PC-9 (cell line): Measurements from ENCODE around the gene TIGD6. TPM values are rescaled to one million over a fixed set of nuclear protein-coding genes. Genes with fewer than 3 reads are reported as not detected.

Experiments
- BruUV-seq: library from RNA; stranded (reverse); fragments of 400-500 nt; replicated peaks from 2 replicates; lab custom pipeline; 2021; lab: Mats Ljungman, UMichigan
- CTCF ChIA-PET: fragments of 300-600 bp; sonication (Branson Sonifier 250); formaldehyde crosslinking; loops from one replicate; lab custom pipeline; 2022; ENCODE audit warnings: antibody characterized with exemption; lab: Charles Lee
- POLR2A ChIA-PET: fragments of 300-600 bp; sonication (Branson Sonifier 250); formaldehyde crosslinking; loops from one replicate; lab custom pipeline; 2022; ENCODE audit warnings: antibody characterized with exemption; ENCODE audit not compliant: unreplicated experiment; lab: Charles Lee
- DNase-seq, 2 experiments: peaks; one replicate each; pipeline versions ENCODE4 v3.0.0 to v3.0.0-alpha.2; 2015 to 2022; ENCODE audit warnings: mixed read lengths in 1 of 2
- H2AFZ ChIP-seq: fragments of 200-600 bp; sonication (generic); 2 replicates; pipeline ENCODE4 v1.8.1; 2017; ENCODE audit warnings: antibody characterized with exemption
- H3F3A ChIP-seq: fragments of 200-600 bp; sonication (generic); 2 replicates; pipeline ENCODE4 v1.8.1; 2017; ENCODE audit warnings: antibody characterized with exemption, mild to moderate bottlenecking, low read depth; ENCODE audit not compliant: insufficient read depth
- H3K27ac ChIP-seq: fragments of 200-600 bp; sonication (generic); 2 replicates; pipeline ENCODE4 v1.6.1; 2016; ENCODE audit warnings: mixed run types
- H3K27me3 ChIP-seq: fragments of 200-600 bp; sonication (generic); 2 replicates; pipeline ENCODE4 v1.6.1; 2016; ENCODE audit warnings: low read depth, mixed run types; ENCODE audit not compliant: insufficient read depth
- H3K36me3 ChIP-seq: fragments of 200-600 bp; sonication (generic); 2 replicates; pipeline ENCODE4 v1.6.1; 2016; ENCODE audit warnings: low read depth, mixed run types
- H3K4me1 ChIP-seq: fragments of 200-600 bp; sonication (generic); replicated peaks from 2 replicates; pipeline ENCODE4 v1.6.1; 2016; ENCODE audit warnings: mixed run types; ENCODE audit not compliant: insufficient read depth
- H3K4me2 ChIP-seq: fragments of 200-600 bp; sonication (generic); 2 replicates; pipeline ENCODE4 v1.6.1; 2017; ENCODE audit warnings: mixed run types
- H3K4me3 ChIP-seq: fragments of 200-600 bp; sonication (generic); 2 replicates; pipeline ENCODE4 v1.6.1; 2016; ENCODE audit warnings: mixed run types
- H3K79me2 ChIP-seq: fragments of 200-600 bp; sonication (generic); 2 replicates; pipeline ENCODE4 v1.6.1; 2017; ENCODE audit warnings: low read depth, mixed run types
- H3K9me2 ChIP-seq: fragments of 200-600 bp; sonication (generic); 2 replicates; pipeline ENCODE4 v1.8.1; 2017; ENCODE audit warnings: mild to moderate bottlenecking; ENCODE audit not compliant: insufficient read depth
- H3K9me3 ChIP-seq: fragments of 200-600 bp; sonication (generic); 2 replicates; pipeline ENCODE4 v1.8.1; 2016; ENCODE audit warnings: low read depth; ENCODE audit not compliant: insufficient read depth
- H4K20me1 ChIP-seq: fragments of 200-600 bp; sonication (generic); 2 replicates; pipeline ENCODE4 v1.8.1; 2017; ENCODE audit not compliant: insufficient read depth
- CTCF ChIP-seq: fragments of 200-600 bp; sonication (generic); conservative IDR thresholded peaks from 2 replicates; pipeline ENCODE4 v1.6.1; 2017; ENCODE audit warnings: mixed run types, antibody characterized with exemption, mild to moderate bottlenecking, moderate library complexity
- EZH2 ChIP-seq: fragments of 200-600 bp; sonication (generic); IDR thresholded peaks from 2 replicates; pipeline ENCODE4 v1.8.0; 2017; ENCODE audit warnings: antibody characterized with exemption, low read depth
- intact Hi-C: fragments of 100-400 bp; cut with micrococcal nuclease; formaldehyde crosslinking; loops from one replicate; pipeline ENCODE4 v1.10.0; 2022; ENCODE audit not compliant: unreplicated experiment
- total RNA-seq: library from RNA; stranded (reverse); gene quantifications from 2 replicates; pipeline ENCODE4 v1.2.3, GENCODE V29; 2021

The TIGD6 gene
- total RNA-seq, 1 experiment from 2014 or later, result 3.0 TPM

DNA sequence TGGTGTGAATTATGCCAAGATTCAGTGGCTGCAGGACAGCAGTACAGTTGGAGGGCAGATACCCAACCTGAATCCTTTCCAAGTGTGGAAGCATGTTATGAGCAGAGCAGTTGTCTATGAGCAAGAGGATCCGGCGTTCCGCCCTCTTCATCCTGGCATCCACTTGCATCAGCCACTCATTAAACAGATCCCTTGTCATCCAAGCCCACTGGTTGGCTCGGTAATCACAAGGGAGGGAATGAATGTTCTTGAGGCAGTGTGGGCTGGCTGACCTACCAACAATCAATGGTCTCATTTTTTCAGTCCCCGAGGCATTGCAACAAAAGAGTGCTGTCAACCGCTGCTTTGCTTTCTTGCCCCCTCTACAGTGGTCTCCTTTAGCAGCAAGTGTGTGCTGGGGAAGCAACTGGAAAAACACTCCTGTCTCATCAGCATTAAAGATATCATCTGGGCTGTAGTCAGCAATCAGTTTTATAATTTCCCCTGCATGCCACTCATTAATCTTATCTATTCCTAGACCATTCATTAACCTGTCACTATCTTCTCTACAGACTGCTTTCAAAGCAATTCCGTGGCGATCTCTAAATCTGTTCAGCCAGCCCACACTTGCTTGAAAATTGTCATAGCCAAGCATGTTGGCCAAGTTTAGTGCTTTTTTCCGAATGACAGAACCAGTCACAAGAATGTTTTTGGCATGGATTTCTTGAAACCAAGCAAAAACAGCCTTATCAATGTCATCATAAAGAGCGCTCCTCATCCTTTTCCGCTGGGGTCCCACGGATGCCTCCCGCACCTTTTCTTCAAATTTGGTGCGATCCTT, 4.9 kb downstream of the TIGD6 start:
- no peak overlapping the region for H2AFZ ChIP-seq
- peaks cover 8% of the 10 kb centered on the region for H3F3A ChIP-seq
- H3K9me2 ChIP-seq, result no peaks in the 10 kb centered on the region
- no TSS peak for BruUV-seq
- no peaks in the 10 kb centered on the region for H4K20me1 ChIP-seq
- H3K9me3 ChIP-seq, result no peaks in the 10 kb centered on the region
- CTCF ChIA-PET, result no interaction called here
- POLR2A ChIA-PET, result no interaction called here
- no peak overlapping the region for H3K4me3 ChIP-seq
- H3K4me2 ChIP-seq, result no peak overlapping the region
- H3K79me2 ChIP-seq, result peaks cover 4% of the 10 kb centered on the region
- no peak overlapping the region for H3K27ac ChIP-seq
- intact Hi-C loops, result no loop called here
- no peaks in the 10 kb centered on the region for H3K36me3 ChIP-seq
- no peaks in the 10 kb centered on the region for H3K27me3 ChIP-seq
- peaks cover 7% of the 10 kb centered on the region for H3K4me1 ChIP-seq
- DNase-seq, result no peak
- TF ChIP-seq EZH2 (no peak), CTCF (no peak)

DNA sequence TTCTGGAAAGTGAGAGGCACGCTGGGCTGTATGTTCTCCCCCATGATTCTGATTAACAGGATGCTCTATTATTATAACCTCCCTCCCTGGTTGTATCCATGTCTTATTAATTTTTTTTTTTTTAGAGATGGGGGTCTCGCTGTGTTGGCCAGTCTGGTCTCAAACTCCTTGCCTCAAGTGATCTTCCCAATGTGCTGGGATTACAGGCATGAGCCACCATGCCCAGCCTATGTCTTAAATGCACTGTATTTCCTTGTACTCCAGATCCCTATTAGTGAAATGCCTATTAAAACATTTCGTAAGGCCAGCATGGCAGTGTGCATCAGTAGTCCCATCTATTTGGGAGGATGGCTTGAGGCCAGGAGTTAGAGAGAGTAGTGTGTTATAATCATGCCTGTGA, 7.0 kb downstream of the TIGD6 start:
- Histone ChIP-seq H3K9me2 (no peaks in the 10 kb centered on the region), H3F3A (peaks cover under 1% of the 10 kb centered on the region; the same call in 1 of the 2 replicates), H3K36me3 (no peaks in the 10 kb centered on the region), H3K4me1 (peaks cover 7% of the 10 kb centered on the region), H3K4me2 (no peak overlapping the region), H2AFZ (no peak overlapping the region), H3K27ac (no peak overlapping the region), H4K20me1 (no peaks in the 10 kb centered on the region), H3K27me3 (no peaks in the 10 kb centered on the region), H3K9me3 (no peaks in the 10 kb centered on the region), H3K4me3 (no peak overlapping the region), H3K79me2 (no peaks in the 10 kb centered on the region)
- no peak for DNase-seq
- POLR2A ChIA-PET, result interaction anchor here (0.5 to 0.6 kb wide), 2 partner anchors 28 to 156 kb away, joined by 5 read pairs; no protein-coding TSS in a partner anchor
- BruUV-seq, result no TSS peak
- intact Hi-C loops, result loop anchor here (5.0 kb wide), 1 partner anchor 359 kb away; no protein-coding TSS in a partner anchor
- TF ChIP-seq EZH2, result no peak
- CTCF ChIA-PET, result interaction anchor here (0.9 to 1.6 kb wide), 2 partner anchors 32 to 160 kb away, joined by 4 read pairs; no protein-coding TSS in a partner anchor

DNA sequence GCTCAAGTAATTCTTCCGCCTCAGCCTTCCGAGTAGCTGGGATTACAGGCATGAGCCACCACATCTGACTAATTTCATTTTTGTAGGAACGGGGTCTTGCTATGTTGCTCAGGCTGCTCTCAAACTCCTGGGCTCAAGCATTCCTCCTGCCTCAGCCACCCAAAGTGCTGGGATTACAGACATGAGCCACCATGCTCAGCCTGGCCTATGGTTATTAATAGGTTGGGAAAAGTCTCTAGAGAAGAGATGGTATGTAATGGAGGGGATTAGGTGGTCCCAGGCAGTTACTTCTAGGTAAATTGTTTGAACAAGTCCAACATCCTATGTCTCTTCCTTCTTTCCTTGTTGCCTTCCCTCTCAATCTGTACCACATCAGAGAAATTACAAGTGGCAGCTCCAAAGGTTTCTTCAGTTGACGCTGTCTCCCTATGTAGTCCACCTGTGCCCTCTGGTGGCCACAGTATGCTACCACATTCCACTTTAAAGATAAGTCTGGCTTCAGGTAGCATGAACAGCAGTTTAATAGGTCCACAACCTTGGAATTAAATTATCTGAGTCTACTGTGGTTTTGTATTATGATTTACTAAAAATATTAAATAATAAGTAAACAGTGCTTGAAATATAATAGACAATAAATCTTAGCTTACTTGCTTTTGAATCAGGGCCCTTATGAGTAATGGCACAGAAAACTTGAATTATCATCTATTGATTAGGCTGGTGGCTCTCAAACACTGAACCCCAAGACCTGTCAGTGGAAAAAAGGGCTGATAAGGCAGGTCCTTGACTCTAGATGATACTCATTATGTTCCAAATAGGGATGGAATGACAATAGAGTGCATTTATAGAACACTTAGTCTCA, 9.7 kb downstream of the TIGD6 start:
- Histone ChIP-seq H3K4me2 (no peak overlapping the region), H3K27me3 (no peaks in the 10 kb centered on the region), H3F3A (peaks cover 8% of the 10 kb centered on the region), H3K9me2 (no peaks in the 10 kb centered on the region), H3K9me3 (no peaks in the 10 kb centered on the region), H3K4me3 (no peak overlapping the region), H2AFZ (no peak overlapping the region), H4K20me1 (no peaks in the 10 kb centered on the region), H3K79me2 (no peaks in the 10 kb centered on the region), H3K4me1 (peaks cover 15% of the 10 kb centered on the region), H3K36me3 (no peaks in the 10 kb centered on the region), H3K27ac (no peak overlapping the region)
- no peak for TF ChIP-seq EZH2
- TF ChIP-seq CTCF, result peak; percentile 97
- no TSS peak for BruUV-seq
- intact Hi-C loops, result loop anchor here (1.0 to 5.0 kb wide), 5 partner anchors 28 to 362 kb away; no protein-coding TSS in a partner anchor
- ChIA-PET POLR2A (no interaction called here), CTCF (interaction anchor here (0.5 to 2.2 kb wide), 17 partner anchors 9 to 444 kb away, joined by 3 to 22 read pairs (median 3); partner anchors contain the start of gene TIGD6)
- DNase-seq, result peak; percentile 62 to 70
